GM19438 (cell line): ENCODE data around the gene GPR45.
"Not testable (repeated sequence)": the region's sequence is repeated elsewhere in the genome, so short reads cannot be mapped to it uniquely, and the experiment has no call there.

Source experiments
- ATAC-seq: cut with Tn5 transposase; IDR thresholded peaks from one replicate; pipeline ENCODE4 v1.9.1; 2021; ENCODE audit warnings: low read depth; ENCODE audit not compliant: unreplicated experiment

GPR45 gene, protein sequence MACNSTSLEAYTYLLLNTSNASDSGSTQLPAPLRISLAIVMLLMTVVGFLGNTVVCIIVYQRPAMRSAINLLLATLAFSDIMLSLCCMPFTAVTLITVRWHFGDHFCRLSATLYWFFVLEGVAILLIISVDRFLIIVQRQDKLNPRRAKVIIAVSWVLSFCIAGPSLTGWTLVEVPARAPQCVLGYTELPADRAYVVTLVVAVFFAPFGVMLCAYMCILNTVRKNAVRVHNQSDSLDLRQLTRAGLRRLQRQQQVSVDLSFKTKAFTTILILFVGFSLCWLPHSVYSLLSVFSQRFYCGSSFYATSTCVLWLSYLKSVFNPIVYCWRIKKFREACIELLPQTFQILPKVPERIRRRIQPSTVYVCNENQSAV

DNA sequence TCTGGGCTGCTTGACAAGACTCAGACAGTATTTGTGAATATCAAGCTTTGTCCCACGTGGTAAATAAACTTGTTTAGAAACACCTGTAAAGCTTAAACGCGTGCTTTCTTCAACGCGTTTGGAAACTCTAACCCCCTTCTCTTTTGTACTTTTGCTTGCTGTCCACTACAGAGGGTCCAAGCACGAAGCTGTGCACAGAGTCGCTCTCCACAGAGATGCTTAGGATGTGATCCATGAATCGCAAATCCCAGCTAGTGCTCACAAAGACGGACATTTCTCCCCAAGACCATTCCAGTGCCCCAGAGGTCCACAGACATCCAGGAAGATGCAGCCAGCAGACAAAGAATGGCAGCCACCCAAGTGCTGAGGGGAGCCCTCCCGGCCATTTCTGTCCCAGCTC lies at the start of gene GPR45:
TSS of gene GPR45 (plus strand) at position 301 of the 400 bp plus-strand sequence. CDS start 116 bp downstream, outside the sequence.
- no peak for ATAC-seq

DNA sequence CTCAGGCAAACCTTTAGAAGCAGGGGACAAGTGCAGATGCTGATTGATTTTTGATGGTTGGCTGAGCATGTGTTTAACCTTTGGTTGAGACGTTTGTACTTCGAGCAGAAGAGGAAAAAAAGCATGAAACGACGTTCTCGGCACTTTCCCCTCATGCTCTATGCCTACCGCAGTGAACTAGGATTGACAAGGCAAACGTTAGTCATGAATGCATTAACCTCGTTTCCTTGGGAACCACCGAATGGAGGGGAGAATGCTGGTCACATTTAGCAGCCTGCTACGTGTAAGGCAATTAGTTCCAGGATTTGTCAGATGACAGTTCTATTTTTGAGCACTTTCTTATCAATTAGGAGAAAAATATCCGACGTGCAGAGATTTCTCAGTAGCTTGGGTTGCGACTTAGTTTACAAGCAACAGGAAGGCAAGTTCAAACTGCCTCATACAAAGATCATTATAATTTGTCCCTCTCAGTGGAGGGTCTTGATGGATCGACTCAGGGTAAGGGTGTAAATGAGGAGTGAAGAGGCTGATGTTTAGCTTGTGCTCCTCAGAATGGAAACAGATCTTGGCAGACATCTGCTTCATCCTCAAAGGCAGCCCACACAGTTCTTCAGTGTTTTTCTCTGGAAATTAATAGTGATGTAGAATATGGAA lies 47.4 kb upstream of the GPR45 start:
- ATAC-seq, result no peak

DNA sequence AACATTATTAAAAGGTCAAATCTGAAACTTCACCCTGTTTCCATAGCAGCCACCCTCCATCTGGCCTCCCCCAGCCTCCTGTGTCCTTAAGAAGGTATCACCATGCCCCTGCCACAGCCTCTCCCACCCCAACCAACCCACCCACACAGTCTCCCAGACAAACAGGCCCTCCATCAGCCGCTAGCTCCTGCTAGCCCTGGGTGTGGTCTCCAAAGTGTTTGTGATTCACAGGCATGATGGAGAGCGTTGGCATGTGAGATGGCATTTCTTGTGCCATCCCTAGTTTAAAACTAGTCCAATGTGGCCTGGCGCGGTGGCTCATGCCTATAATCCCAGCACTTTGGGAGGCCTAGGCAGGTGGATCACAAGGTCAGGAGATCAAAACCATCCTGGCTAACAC lies 44.9 kb upstream of the GPR45 start:
- ATAC-seq, result no peak

DNA sequence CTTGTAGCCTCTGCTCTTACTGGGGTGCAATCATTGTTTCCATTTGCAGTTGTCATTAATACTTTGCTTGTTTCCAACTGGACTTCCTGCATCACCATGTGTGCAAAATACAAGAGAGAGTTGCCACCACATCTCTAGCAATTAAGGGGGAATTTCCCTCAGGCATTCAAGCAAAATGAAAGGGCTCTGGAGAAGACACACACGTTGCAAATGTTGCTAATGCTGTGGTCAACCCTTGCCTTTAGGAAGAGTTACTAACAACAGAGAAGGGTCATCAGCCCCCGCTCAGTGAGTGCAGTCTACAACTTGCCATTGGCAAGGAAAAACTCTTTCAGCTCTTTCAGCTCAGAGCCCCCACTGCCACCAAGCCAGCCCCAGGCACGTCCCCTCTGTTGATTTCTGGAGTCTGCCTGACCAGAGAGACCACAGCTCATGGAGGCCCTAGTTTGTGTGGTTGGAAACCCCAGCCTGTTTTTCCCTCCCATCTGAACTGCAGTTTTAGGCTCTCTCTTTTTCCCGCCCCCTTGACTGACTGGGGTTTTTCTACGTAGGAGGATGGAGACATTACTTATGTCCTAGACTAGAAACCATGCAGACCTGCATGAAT lies 25.9 kb upstream of the GPR45 start:
- ATAC-seq, result no peak

DNA sequence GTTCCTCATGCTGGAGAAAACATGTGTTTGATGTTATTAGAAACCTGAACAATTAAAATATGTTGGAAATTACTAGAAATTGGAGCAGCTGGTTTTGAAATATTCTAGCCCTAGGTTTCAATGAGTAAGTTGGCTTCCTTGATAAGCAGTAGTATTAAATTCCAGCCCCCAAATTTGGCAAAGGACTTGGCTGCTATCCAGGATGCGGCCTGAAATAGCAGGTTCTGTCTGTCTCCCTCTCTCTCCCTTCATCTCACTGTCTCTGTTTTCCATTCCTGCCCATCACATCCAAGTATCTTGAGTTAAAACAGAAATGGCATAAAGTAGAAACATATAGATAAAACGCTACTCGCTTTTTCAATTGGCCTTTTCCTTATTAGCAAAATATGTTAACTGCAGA lies 20.9 kb upstream of the GPR45 start:
- no peak for ATAC-seq

DNA sequence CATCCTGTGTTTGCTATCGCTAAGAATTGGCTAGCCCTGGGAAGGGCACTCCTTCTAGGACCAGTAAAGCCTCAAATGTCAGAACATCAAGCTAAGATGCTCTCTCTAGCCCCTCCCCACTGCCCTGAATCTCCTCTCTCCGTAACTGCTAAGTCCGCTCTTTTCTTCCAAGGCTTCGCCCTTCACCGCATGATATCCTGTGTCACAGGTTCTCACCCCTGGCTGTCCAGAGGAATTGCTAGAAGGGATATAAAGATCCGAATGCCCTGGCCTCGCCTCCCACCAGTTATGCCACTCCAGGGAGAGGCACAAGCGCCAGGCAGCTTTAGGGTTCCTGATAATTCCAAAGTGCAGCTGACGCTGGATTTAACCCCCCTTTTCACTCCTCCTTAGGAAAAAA lies 17.1 kb upstream of the GPR45 start:
- ATAC-seq, result no peak

DNA sequence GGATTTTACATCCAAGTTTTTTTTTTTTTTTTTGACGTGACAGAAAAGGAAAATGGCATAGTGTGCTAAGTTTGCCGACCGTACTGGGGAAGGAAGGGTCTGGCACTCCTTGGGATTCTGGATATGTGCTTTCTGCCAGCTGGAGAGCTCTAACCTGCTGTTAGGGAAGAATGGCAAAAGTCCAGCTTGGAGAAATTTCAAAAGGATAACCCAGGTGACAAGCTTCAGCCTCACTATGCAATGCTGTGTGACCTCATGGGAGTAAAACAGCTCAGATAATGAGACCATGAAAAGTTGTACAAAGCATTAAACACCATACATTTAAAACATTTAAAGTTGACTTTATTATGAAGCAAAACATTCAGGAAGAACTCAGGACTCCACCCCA lies 10.3 kb upstream of the GPR45 start:
- no peak for ATAC-seq

DNA sequence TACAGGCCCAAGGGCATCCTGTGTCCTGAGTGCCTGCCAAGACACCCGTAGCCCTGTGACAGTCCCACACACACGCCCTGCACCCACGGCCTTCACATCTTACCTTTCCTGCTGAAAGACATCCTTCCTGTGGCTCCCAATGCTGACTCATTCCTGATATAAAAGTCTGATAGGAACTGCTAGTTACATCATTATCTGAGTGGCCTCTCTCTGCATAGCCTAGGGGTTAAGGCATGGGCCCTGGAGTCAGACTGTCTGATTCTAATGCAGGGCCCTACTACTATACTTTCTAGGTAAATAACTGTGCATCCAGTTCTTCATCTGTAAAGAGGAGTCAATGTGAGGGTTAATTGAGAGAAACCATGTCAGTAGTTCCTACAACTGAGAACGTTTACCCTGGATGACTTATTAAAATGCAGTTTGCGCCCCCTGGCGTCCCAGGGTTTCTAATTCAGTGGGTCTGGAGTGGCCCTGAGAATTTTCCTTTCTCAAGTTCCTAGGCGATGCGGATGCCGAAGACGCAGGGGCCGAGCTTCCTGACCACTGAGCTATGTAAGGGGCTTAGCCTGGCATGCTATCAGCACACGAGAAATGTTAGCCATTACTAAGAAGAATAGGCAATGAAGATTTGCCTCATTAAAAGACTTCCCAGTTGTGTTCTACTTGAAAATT lies 6.0 kb upstream of the GPR45 start:
- peak; percentile 74 for ATAC-seq

DNA sequence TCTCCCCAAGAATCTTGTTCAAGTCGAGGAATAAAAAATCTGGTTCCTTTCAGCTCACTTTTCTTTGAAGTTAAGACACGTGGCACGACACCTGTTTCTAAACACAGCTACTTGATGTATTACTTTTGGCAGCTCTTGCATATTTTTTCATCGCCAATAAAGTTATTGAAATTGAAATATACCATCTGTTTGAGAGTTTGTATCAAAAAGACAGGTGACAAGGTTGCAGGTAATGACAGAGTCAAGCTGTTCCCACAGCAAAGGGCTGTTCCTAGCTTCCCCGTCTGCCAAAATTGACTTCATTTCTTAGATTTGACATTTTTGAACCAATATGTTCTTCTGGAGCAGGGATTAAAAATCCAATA lies 5.5 kb upstream of the GPR45 start:
- no peak for ATAC-seq

DNA sequence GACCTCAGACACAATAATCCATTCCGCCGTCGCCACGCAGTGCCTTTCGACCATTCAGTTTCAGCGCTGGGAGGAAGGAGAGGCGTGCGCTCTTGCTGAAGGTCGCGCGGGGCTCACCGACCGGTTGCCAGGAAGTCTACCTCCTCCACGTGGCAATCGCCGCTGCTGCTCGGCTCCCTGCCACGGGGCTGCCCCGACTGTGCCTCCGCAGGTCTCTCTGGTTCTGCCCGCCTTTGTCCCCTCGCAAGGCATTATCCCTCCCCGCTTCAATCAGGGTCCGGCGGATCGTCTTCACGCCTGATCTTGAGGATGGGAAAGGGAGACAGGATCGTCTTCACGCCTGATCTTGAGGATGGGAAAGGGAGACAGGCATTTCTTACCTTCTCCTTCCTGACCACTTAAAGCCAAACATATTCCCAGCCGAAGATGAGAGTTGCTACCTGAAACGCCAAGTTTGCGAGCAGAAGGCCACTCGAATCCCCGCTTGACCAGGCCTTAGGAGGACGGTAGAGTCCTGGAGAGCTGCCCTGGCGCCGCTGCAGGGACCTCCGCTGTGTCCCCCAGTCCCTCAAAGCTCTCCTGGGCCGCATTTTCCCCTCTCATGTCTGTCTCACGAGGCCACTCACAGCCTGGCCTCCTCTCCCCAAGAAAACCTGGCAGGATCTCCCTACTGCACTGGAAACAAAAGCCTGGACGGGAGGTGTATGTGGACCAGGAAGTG lies 4.3 kb upstream of the GPR45 start:
- ATAC-seq, result no peak

DNA sequence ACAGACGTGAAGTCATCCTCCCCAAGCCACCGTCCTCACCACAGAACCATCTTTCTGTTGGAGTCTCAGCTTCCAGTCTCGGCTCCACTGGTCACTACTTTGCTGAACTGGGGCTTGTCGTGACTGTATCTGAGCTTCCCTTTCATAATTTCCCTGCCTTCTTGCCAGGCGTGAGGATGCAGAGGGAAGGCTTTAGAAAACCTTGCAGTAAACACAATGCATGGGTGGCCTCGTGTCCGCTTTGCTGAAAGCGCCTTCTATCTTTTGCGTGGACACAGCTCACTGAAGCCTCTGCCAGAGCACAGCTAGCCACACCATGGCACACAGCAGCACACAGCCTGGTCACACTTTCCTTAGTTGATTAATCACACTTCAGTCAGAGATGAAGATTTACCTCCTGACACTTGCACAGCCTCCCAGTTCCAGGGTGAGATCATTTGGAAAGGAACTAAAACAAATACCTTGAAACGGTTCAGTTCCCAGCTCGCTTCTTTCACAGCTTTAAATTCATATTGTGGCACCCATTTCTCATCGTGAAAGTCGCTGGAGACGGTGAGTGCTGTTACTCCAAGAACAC lies 2.8 kb upstream of the GPR45 start:
- ATAC-seq, result no peak

DNA sequence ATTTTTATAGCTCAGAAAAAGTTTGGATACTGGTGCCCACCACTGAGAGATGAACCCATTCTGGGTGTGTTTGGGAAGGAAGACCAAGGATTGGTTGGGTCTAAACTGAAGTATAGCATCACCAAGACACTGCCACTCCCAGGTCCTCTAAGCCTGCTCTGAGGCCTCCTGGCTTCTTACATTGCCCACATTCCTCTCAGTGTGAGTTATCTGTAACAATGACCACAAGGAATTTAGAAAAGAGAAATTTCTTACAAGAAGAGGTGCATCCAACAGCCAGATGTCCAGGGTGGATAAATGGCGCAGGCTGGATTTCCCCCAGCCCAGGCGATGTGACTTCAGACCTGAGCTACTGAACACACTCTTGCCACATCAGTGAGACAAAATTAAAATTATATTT lies 1.6 kb upstream of the GPR45 start:
- ATAC-seq, result no peak

DNA sequence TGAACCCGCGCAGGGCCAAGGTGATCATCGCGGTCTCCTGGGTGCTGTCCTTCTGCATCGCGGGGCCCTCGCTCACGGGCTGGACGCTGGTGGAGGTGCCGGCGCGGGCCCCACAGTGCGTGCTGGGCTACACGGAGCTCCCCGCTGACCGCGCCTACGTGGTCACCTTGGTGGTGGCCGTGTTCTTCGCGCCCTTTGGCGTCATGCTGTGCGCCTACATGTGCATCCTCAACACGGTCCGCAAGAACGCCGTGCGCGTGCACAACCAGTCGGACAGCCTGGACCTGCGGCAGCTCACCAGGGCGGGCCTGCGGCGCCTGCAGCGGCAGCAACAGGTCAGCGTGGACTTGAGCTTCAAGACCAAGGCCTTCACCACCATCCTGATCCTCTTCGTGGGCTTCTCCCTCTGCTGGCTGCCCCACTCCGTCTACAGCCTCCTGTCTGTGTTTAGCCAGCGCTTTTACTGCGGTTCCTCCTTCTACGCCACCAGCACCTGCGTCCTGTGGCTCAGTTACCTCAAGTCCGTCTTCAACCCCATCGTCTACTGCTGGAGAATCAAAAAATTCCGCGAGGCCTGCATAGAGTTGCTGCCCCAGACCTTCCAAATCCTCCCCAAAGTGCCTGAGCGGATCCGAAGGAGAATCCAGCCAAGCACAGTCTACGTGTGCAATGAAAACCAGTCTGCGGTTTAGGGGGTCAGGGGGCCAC lies 897 bp downstream of the GPR45 start:
- ATAC-seq, result no peak

DNA sequence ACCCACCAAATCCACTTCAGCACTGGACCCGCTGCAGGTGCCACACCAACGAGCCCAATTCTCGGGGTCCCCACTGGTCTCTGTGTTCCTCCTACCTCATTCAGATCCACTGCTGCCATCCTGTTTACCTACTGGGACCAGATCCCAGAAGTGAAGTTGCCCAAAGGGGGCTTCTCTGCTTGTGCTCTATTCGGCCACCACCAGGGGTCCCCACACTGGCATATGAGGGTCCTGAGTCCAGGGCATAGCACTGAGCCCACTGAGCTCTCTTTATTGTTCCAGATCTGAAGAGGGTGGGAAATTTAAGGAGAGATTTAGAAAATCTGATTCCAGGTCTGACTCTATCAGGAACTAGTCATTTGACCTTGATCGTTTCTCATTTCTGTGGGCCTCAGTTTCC lies 2.4 kb downstream of the GPR45 start:
- no peak for ATAC-seq

DNA sequence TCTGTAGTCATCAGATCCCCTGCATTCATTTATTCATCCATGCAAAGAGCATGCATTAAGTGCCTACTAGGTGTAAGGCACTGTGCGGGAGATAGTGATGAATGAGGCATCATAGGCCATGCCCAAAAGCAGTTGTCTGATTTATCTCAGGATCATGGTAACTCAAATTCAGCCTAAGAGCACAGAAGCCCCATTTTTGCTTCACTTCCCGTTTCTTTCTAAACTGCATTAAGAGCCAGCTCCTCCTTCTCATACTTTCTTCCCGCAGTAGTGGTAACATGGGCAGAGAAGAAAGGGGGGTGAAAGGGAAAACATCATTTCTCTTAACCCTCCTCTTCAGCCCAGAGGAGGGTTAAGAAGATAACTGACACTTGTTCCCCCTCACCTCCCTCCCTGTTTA lies 2.9 kb downstream of the GPR45 start:
- no peak for ATAC-seq

DNA sequence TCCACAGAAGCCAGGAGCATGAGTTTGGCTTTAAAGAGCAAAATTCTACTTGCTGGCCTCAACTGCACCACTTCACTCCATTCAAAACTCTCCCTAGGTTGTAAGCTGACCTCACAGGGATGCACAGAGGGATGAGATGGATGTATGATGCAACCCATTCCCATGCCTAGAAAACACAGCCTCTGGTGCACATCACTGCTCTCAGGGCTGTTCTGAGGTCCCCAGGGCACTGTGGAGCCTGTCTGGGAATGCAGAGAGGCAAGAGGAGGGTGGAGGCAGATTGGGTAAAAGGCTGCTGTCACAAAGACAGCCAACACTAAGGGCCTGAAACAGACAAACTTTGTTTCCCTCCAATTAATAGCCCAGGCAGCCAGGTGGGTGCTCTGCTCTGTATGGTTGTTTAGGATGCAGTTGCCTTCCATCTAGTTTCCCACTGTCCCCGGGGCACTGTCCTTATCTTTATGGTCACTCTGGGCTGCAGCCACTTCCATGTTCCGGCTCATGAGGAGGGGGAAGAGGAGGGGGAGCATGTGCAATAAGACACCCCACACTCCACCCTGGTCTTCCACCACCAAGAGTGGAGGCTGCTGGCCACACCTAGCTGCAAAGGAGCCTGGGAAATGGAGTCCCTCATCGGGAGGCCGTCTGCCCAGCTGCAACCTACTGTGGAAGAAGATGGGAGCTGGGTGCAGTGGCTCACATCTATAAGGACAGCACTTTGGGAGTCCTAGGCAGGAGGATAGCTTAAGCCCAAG lies 7.0 kb downstream of the GPR45 start:
- no peak for ATAC-seq

DNA sequence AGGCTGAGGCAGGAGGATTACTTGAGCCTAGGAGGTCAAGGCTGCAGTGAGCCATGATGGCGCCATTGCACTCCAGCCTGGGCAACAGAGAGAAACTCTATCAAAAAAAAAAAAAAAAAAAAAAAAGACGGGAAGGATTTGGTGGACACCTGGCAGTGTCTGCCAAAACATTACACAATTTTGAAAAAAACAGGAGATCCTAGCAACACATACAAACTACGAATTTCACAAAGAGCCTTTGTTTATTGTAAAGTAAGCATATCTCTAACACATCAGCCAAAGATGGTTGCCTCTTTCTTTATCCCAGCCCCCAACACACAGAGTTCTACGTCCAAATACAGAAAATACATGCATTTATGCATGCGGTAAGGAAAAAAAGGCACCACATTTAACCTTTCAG lies 7.6 kb downstream of the GPR45 start:
- no peak for ATAC-seq

DNA sequence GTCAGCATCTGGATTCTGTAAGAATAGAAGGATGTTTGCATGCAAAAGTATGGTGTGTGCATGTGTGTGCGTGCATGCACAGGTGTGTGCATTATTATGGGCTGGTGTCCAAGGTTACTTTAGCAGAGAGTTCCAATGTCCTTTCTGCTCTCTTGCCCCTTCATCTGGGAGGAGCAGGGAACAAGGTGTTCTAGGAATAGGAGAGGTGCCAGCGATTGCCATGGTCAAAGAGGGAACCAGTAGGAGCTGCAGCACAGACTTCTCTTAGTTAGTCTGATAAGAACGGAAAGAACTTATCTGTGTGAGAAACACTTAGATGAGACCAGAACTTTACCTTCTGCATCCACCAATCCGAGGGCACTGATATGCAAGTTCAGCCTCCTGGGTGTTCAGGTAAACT lies 8.3 kb downstream of the GPR45 start:
- no peak for ATAC-seq

DNA sequence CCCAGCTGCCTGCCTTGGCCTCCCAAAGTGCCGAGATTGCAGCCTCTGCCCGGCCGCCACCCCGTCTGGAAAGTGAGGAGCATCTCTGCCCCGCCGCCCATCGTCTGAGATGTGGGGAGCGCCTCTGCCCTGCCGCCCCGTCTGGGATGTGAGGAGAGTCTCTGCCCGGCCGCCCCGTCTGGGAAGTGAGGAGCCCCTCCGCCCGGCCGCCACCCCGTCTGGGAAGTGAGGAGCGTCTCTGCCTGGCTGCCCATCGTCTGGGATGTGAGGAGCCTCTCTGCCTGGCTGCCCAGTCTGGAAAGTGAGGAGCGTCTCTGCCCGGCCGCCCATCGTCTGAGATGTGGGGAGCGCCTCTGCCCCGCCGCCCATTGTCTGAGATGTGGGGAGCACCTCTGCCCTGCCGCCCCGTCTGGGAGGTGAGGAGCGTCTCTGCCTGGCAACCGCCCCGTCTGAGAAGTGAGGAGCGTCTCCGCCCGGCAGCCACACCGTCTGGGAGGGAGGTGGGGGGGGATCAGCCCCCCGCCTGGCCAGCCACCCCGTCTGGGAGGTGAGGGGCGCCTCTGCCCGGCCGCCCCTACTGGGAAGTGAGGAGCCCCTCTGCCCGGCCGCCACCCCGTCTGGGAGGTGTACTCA lies 9.6 kb downstream of the GPR45 start:
- not testable (repeated sequence) for ATAC-seq
